Fibroblast of lung (primary cell): ENCODE results near the gene KCTD15.

ENCODE experiments used
- EZH2 ChIP-seq: IDR thresholded peaks from 2 replicates; pipeline ENCODE4 v1.5.1; 2012; ENCODE audit warnings: low read length, control low read depth, mild to moderate bottlenecking; ENCODE audit errors: missing control alignments
- TF ChIP-seq, protein P1 (sequence below), 2 donors: IDR thresholded peaks in 1 of 2; conservative IDR thresholded peaks in 1 of 2; 1 replicate in 1 of 2; 2 replicates in 1 of 2; pipeline ENCODE4 v1.5.1; 2011 to 2012; ENCODE audit warnings: low read length in 2 of 2, control low read depth in 1 of 2, inconsistent platforms in 1 of 2, low read depth in 1 of 2, mild to moderate bottlenecking in 1 of 2

DNA sequence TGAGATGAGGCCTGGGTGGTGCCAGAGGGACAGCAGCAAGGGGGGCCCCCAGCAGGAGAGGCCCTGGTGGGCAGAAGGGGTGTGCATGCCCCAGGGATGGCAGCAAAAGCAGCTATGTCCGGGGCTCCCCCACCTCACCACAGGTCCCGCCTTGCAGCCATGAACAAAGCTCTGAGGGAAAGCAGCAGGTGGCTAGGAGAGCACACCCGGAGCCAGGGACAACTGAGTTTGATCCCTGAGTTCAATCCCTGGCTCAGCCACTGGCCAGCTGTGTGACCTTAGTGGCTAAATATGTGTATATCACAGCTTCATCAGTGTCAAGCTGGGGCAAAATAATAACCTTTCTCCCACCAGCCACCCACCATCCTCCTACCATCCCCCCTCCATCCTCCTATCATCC lies 47.7 kb upstream of the KCTD15 start:
- TF ChIP-seq, protein P1, sequence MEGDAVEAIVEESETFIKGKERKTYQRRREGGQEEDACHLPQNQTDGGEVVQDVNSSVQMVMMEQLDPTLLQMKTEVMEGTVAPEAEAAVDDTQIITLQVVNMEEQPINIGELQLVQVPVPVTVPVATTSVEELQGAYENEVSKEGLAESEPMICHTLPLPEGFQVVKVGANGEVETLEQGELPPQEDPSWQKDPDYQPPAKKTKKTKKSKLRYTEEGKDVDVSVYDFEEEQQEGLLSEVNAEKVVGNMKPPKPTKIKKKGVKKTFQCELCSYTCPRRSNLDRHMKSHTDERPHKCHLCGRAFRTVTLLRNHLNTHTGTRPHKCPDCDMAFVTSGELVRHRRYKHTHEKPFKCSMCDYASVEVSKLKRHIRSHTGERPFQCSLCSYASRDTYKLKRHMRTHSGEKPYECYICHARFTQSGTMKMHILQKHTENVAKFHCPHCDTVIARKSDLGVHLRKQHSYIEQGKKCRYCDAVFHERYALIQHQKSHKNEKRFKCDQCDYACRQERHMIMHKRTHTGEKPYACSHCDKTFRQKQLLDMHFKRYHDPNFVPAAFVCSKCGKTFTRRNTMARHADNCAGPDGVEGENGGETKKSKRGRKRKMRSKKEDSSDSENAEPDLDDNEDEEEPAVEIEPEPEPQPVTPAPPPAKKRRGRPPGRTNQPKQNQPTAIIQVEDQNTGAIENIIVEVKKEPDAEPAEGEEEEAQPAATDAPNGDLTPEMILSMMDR (conservative IDR thresholded peaks at IDR 0.05 in 1 of 2, IDR thresholded peaks at IDR 0.05 in 1 of 2; ENCODE audit: low read depth in 1 of 2, low read length in 2 of 2), result no peak
- no peak for TF ChIP-seq EZH2
